GM12874 (cell line): ENCODE data around the gene TIMM8A.
A peak's percentile ranks its signal among the peaks of the same experiment; 100 is the strongest.

ENCODE experiments used
- CTCF ChIP-seq: IDR thresholded peaks from 2 replicates; pipeline ENCODE4 v1.5.1; 2011; ENCODE audit warnings: low read depth, mild to moderate bottlenecking, control low read depth, low read length, moderate library complexity; ENCODE audit not compliant: insufficient read depth

The TIMM8A gene

GRCh38 chrX:101357166-101357795 lies 8.7 kb upstream of the TIMM8A start:
- TF ChIP-seq CTCF, result peak; percentile 13; the same call in 1 of the 2 replicates

GRCh38 chrX:101349193-101349562 lies 636 bp upstream of the TIMM8A start:
- no peak for TF ChIP-seq CTCF

- no peak for TF ChIP-seq CTCF
Measured at GRCh38 chrX:101347859-101348451, 587 bp downstream of the TIMM8A start.

- TF ChIP-seq CTCF, result no peak
Measured at GRCh38 chrX:101337776-101338271, 10.7 kb downstream of the TIMM8A start.

GRCh38 chrX:101303790-101304189 lies 44.8 kb downstream of the TIMM8A start:
- TF ChIP-seq CTCF, result no peak
